ENCODE data around the gene GOLGA6L26.
"Not testable (repeated sequence)": the region's sequence is repeated elsewhere in the genome, so short reads cannot be mapped to it uniquely, and the experiment has no call there.

DNA sequence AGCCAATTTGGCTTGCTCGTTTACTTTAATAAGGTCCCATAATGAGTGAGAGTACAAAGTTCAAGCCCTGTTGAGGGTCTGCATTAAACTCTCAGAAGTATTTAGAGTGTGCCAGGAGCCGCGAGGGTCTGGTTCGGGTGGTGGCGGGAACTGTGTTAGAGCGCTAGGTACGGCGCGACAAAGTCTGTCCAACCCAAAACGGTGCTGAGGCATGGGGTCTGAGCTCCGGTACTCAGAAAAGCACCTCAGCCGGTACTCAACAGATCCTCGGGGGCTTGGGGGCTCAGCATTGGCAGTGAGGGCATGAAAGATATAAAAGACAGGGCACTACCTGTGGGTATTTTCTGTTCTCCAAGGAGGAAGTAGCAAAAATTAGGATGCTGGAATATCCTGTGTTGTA, 45.0 kb upstream of the GOLGA6L26 start:
- not testable (repeated sequence) for TF ChIP-seq MAFK (IDR thresholded peaks at IDR 0.05; ENCODE audit: low read depth, low read length); NFE2L2 (IDR thresholded peaks at IDR 0.05; ENCODE audit: low read depth, low read length); RAD21 (IDR thresholded peaks at IDR 0.05; ENCODE audit: low read length); MXI1 (IDR thresholded peaks at IDR 0.05; ENCODE audit: borderline replicate concordance, low read depth, low read length); RCOR1 (IDR thresholded peaks at IDR 0.05; ENCODE audit: insufficient replicate concordance, low read length); POLR2A (IDR thresholded peaks at IDR 0.05; ENCODE audit: low read depth, low read length)
- TF ChIP-seq, protein P1, sequence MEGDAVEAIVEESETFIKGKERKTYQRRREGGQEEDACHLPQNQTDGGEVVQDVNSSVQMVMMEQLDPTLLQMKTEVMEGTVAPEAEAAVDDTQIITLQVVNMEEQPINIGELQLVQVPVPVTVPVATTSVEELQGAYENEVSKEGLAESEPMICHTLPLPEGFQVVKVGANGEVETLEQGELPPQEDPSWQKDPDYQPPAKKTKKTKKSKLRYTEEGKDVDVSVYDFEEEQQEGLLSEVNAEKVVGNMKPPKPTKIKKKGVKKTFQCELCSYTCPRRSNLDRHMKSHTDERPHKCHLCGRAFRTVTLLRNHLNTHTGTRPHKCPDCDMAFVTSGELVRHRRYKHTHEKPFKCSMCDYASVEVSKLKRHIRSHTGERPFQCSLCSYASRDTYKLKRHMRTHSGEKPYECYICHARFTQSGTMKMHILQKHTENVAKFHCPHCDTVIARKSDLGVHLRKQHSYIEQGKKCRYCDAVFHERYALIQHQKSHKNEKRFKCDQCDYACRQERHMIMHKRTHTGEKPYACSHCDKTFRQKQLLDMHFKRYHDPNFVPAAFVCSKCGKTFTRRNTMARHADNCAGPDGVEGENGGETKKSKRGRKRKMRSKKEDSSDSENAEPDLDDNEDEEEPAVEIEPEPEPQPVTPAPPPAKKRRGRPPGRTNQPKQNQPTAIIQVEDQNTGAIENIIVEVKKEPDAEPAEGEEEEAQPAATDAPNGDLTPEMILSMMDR (conservative IDR thresholded peaks at IDR 0.05; ENCODE audit: low read depth, low read length) = not testable (repeated sequence)

Measured in IMR-90 (cell line).